Stimulated activated CD8-positive, alpha-beta memory T cell treated with anti-CD3 and anti-CD28 coated beads, Interleukin-4, amount 100 ng/mL, for 24 hours (primary cell): ENCODE data around the gene KPNA3.
"Not testable (repeated sequence)": the region's sequence is repeated elsewhere in the genome, so short reads cannot be mapped to it uniquely, and the experiment has no call there.

Source experiments
- DNase-seq: peaks from one replicate; pipeline ENCODE4 v3.0.0-alpha.2; 2020; ENCODE audit warnings: low read depth

The KPNA3 gene

GRCh38 chr13:49806126-49806536, 13.6 kb upstream of the KPNA3 start:
- no peak for DNase-seq

DNA sequence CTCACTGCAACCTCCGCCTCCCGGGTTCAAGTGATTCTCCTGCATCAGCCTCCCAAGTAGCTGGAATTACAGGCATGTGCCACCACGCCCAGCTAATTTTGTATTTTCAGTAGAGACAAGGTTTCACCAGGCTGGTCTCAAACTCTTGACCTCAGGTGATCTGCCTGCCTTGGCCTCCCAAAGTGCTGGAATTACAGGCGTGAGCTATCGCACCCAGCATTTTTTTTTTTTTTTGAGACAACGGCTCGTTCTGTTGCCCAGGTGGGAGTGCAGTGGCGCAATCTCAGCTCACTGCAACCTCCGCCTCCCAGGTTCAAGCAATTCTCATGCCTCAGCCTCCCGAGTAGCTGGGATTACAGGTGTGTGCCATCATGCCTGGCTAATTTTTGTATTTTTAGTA, 10.6 kb upstream of the KPNA3 start:
- not testable (repeated sequence) for DNase-seq

- DNase-seq: no peak
Observed at GRCh38 chr13:49802426-49802825, 9.9 kb upstream of the KPNA3 start.

DNA sequence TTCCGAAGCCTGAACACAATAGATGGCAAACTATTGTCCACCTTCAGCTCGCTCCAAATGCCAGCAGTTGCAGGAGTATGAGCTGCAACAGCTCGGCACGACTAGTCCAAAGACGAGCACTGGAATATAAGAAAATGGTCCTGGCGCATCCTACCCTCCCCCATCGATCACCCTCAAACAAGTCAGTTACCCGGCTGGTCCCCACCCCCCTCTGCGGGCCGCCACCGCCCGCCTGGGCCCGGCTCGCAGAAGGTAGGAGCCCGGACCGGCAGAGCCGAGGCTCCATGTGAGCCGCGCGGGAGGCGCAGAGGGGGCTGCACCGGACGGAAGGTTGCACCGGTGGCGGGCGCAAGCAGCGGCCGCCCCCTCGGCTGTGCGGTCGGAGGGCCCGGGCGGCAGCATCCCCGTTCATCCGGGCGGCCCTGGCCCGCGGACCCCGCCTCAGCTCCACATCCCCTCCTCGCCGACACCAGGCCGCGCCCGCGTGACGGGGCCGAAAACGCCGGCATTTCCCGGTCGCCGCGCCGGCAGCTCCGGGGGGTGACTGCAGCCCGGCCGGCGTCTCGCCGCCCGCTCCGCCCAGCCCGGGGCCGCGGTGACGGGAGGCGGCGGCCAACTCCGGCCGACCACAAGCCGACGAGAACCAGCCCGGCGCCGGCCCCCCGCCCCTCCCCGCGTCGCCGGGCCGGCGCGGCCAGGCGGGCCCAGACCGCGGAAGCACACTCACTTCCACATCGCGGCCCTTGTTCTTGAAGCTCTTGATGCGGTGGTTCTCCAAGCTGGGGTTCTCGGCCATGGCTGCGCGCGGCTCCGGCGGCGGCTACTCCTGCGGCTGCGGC, 552 bp downstream of the KPNA3 start:
- peak; percentile 26 for DNase-seq

DNA sequence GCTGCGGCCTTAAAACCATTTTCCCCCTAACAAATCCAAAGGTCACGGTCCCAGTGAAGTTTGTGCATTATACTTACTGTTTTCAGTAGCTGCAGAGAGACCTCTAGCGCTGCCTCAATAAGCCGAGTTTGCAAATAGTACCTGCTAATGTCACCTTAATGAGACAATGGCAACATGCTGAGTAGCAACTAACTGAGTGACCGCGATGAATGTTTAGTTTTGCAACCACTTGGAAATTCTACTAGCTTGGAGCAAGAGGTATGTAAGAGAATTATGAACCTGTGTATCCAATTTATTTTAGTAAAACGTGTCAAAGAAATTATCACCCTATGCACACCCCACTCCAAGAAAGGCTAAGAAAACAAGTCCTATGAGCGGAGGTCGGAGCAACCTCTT, 1.2 kb downstream of the KPNA3 start:
- no peak for DNase-seq

- DNase-seq: no peak
Observed at GRCh38 chr13:49789968-49790367, 2.5 kb downstream of the KPNA3 start.

DNA sequence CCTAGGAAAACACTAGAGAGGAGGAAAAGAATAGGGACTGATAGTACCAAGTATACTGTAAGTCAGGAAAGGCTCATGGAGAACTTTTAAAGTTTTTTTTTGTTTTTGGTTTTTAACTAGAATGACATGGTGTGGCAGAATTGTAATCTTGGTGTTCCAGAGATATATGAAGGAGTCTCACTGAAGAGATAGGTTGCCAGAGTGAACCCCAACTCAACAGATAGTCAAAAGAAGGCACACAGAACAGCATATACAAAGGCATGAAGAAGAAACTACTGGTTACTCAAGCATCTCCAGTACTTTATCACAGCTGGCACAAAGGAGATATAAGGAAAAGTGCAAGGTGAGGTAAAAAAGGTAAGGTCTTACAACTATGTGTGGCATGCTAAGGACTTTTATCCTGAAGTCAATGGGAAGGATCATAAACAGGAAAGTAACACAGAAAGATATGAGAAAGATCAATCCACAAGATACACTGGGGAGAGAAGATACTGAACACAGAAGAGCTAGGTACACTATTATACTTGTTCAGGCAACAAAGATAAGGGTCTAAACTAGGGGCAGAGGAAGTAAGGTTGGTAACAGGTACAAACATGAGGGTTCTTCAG, 6.0 kb downstream of the KPNA3 start:
- no peak for DNase-seq

DNA sequence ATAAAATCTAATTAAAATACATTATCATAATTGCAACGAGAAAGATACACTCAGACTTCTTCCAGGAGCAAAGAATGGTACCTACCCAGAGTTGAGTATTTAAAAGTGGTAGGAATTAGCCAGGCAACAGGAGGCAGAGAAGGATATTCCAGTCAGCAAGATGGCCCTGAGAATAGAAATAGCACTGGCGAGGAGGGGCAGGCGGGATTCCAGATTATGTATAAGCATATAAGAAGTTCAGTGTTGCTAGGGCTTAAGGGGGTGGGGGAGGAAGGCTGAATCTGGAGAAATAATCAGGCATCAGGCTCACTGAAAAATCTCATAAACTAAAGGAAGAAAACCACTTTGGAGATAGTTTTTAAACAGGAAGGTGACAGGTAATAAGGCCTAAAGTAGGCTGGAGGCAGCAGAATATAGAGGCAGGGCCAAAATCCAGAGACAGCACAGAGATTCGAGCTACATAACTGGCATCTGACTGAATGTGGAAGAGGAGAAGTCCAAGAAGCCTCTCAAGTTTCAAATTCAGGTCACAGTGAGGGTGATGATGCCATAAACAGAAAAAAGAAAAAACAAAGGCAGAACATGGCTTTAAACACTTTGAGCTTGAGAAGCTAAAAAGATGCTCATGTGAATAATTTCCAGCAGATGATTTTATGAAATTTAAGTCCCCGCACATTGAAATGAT, 7.5 kb downstream of the KPNA3 start:
- DNase-seq: no peak

- no peak for DNase-seq
Observed at GRCh38 chr13:49783865-49784264, 8.6 kb downstream of the KPNA3 start.

- DNase-seq: no peak
Observed at GRCh38 chr13:49782784-49783183, 9.7 kb downstream of the KPNA3 start.

DNA sequence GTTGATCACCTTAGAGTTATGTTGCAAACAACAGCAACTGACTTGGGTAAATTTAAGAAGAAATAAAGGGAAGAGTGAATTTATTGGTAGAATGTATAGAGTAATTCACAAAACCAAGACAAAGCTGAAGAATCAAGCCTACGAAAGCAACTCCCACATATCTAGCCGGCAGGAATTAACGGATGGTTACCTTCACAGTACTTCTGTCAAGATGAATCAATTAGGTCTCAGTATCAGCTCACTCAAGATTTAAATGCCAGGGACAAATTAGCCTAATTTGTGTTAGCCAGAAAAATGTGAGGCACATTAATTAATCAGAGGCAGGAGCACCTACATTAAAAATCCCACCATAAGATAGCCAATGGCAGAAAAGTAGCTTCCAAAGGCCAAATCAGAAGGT, 10.7 kb downstream of the KPNA3 start:
- no peak for DNase-seq

GRCh38 chr13:49779721-49780120, 12.8 kb downstream of the KPNA3 start:
- no peak for DNase-seq

DNA sequence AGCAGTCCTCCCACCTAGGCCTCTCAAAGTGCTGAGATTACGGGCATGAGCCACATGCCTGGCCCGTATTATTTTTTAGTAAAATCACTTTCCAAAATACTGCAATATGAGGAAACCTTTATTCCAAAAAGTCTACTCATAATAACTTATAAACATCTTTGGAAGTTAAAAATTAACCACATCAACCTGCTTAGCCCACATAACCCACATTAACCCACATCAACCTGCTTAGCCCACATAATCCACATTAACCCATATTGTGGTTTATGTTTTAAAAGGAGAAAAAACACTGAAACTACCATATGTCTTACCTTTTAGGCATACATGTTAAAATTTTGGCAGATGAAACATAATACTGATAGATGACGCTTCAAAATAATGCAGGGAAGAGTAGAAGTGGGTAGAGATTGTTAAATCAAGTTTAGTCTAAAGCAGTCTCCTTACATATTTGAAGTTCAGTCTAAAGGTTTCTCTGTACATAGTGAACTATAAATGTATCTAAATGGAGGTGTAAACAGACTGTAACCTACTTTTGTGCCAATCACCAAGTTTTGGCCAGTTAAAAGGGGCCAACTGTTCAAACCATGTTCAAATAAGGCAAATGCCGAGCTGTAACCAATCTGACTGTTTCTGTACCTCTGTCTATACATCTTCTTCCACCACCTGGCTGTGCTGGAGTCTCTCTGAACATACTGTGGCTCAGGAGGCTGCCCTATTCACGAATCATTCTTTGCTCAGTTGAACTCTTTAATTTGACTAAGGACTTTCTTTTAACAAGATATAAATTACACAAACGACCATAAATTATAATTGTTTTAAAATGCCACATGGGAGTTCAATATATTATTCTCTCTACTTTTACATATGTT, 14.5 kb downstream of the KPNA3 start:
- DNase-seq: no peak

DNA sequence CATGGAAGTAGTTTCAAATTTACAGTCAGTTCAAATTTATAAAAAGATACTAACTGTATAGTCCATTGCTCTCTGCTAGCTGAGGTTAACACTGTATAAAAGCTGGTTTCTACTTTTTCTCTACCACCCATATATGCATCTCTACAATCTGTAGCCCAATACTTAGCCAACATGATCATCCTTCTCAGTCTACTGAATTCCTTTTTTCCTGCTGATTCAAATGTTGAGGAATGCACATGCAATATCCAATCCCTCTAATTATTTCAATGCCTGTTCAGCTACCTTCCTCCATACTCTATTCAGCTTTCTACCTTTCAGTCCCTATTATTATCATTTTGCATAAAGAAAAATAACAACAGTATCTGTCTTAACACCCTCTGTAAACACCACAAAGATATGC, 15.6 kb downstream of the KPNA3 start:
- DNase-seq: no peak

- no peak for DNase-seq
Observed at GRCh38 chr13:49774376-49775005, 18.0 kb downstream of the KPNA3 start.

DNA sequence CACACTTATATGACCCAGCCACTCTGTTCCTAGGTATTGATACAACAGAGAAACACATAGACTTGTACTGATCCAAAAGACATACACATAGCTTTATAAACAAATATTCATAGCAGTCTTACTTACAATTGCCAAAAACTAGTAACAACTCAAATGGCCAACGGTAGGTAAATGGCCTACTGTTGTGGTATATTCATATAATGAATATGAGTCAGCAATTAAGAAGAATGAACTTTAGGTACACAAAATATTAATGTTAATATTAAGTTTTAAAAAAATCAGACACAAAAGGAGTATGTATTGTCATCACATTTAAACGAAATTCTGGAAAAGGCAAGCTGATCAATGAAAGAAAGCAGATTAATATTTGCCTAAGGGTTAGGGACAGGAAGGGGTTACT, 19.7 kb downstream of the KPNA3 start:
- DNase-seq: no peak

DNA sequence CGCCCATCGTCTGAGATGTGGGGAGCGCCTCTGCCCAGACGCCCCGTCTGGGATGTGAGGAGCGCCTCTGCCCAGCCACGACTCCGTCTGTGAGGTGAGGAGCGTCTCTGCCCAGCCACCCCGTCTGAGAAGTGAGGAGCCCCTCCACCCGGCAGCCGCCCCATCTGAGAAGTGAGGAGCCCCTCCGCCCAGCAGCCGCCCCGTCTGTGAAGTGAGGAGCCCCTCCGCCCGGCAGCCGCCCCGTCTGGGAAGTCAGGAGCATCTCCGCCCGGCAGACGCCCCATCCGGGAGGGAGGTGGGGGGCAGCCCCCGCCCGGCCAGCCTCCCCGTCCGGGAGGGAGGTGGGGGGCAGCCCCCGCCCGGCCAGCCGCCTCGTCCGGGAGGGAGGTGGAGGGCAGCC, 30.7 kb downstream of the KPNA3 start:
- DNase-seq: not testable (repeated sequence)

- no peak for DNase-seq
Observed at GRCh38 chr13:49760558-49760957, 31.9 kb downstream of the KPNA3 start.

GRCh38 chr13:49759503-49759902, 33.0 kb downstream of the KPNA3 start:
- DNase-seq: no peak

DNA sequence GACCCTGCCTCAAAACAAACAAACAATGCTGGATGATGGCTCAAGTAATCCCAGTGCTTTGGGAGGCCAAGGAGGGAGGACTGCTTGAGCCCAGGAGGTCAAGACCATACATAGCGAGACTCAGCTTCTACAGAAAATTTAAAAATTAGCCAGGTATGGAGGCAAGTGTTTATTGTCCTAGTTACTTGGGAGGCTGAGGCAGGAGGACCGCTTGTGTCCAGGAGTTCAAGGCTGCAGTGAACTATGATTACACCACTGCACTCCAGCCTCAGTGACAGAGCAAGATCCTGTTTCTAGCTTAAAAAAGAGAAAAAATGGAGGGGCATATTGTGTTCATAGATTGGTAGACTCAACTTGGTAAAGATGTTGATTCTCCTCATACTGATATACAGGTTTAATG, 36.2 kb downstream of the KPNA3 start:
- no peak for DNase-seq

- no peak for DNase-seq
Observed at GRCh38 chr13:49754146-49754545, 38.3 kb downstream of the KPNA3 start.

DNA sequence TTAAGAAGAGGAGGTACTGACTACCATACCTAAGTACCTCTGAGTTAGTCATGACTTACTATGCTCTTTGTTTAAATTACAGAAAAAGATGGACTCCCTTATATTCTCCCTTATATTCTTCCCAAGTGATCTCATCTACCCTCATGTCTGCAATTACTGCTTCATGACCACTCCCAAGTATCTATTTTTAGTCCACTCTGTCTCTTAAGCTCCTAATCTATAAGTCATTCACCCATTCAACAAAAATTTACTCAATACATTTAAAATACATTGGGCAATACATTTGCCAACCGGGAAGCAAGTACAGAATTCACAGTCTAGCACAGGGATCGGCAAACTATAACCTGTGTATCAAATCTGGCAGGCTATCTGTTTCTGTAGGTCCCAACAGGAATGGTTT, 42.6 kb downstream of the KPNA3 start:
- DNase-seq: no peak
